Pulmonary artery endothelial cell (primary cell): Measurements from ENCODE around the gene F7. TPM values are rescaled to one million over a fixed set of nuclear protein-coding genes. Genes with fewer than 3 reads are reported as not detected.
"Not testable (repeated sequence)": the region's sequence is repeated elsewhere in the genome, so short reads cannot be mapped to it uniquely, and the experiment has no call there.

Source experiments
- DNase-seq: peaks from one replicate; pipeline ENCODE4 v3.0.0-alpha.2; 2011; ENCODE audit warnings: low read depth, low spot score
- total RNA-seq: library from RNA; depleted of rRNA; stranded (reverse); fragments of >200 nt; gene quantifications from 2 replicates; pipeline ENCODE4 v1.2.3, GENCODE V29; 2014

The F7 gene
- not detected in 2 replicates for total RNA-seq

GRCh38 chr13:113105032-113105920, at the start of gene F7:
TSS of gene F7 (plus strand) at chr13:113105791. CDS start at chr13:113105842, 51 bp downstream.
- DNase-seq = no peak

DNA sequence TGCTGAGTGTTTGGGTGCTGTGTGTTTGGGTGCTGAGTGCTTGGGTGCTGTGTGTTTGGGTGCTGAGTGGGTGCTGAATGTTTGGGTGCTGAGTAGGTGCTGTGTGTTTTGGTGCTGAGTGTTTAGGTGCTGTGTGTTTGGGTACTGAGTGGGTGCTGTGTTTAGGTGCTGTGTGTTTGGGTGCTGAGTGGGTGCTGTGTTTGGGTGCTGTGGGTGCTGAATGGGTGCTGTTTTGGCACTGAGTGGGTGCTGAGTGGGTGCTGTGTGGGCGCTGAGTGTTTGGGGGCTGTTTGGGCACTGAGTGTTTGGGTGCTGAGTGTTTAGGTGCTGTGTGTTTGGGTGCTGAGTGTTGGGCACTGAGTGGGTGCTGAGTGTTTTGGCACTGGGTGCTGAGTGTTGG, 48.5 kb upstream of the F7 start:
- no peak for DNase-seq

GRCh38 chr13:113057559-113057958, 48.0 kb upstream of the F7 start:
- DNase-seq = not testable (repeated sequence)

DNA sequence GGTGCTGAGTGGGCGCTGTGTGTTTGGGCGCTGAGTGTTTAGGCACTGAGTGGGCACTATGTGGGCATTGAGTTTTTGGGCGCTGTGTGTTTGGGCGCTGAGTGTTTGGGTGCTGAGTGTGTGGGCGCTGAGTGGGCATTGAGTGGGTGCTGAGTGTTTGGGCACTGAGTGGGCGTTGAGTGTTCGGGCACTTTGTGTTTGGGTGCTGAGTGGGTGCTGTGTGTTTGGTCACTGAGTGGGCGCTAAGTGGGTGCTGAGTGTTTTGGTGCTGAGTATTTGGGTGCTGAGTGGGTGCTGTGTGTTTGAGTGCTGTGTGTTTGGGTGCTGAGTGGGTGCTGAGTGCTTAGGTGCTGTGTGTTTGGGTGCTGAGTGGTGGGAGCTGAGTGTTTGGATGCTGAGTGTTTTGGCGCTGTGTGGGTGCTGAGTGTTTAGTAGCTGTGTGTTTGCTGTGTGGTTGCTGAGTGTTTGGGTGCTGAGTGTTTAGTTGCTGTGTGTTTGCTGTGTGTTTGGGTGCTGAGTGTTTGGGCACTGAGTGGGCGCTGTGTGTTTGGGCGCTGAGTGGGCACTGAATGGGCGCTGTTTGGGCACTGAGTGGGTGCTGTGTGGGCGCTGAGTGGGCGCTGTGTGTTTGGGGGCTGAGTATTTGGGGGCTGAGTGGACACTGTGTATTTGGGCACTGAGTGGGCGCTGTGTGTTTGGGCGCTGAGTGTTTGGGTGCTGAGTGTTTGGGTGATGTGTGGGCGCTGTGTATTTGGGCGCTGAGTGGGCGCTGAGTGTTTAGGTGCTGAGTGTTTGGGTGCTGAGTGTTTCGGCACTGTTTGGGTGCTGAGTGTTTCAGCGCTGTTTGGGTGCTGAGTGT, 47.2 kb upstream of the F7 start:
- no peak for DNase-seq

DNA sequence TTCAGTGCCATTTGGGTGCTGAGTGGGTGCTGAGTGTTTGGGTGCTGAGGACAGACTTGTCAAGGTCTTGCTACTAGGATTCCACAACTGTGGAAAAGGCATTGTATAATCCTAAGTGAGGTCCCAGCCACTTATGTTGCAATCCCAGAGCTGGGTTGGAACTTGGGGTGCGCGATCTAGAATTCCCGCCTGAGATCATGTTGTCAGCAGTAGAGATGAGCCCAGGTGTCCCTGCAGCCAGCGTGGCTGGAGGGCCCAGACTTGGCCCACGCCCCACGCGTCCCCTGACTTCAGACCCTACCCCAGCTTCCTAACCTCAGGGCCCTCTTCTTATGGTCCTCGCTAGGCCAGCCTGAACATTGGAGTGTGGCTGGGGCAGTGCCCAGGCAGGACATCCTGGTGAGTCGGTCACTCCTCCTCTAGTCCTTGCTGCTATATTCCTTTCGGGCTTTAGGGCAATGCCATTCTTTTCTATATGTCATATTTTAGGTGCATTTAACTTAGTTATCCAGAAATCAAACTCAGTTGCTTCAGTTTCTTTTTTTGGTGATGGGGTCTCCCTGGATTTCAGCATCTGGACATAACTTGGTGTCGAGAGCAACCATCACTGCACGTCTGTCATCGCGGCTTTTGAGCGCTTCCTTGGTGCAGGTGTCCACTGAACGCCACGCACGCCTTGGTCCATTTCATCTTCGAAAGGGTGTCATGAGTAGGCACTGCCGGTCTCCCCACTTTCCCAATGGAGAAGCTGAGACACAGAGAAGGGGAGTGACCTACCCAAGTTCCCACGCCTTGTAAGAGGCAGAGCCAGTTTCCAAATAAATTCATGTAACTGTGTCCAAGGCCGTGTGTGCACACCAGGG, 46.4 kb upstream of the F7 start:
- no peak for DNase-seq

- no peak for DNase-seq
These were observed 45.7 kb upstream of the F7 start for GRCh38 chr13:113059891-113060290.

DNA sequence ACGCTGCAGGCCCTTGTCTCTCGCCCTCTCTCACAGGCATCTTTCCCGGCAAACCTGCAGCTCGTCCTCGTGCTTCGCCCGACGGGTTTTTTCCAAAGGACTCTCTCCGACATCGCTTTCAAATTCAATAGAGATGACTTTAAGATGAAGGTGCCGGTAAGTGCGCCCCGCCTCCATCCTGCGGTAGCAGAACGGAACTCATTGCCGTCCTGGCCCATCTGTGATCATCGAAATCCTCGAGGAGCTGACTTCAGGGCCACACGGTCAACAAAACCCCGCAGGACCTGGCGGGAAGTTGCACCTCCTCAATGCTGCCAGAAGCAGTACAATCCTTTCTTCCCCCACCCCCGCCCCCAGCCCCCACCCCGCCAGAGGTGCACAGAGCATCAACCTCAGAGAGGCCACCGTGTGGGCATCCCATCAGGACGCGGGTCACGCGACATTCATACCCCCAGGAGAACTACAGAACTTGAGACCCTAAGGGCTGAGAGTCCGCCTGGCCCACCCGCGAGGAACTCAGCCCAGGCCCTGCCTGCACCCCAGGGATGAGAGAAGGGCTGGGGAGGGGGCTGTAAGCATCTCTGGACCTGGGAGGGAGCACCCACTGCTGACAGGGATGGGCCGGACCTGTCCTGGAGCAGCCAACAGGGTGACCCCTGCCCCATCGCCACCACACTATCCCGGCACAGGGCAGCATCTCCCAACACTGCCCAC, 44.9 kb upstream of the F7 start:
- DNase-seq = no peak

DNA sequence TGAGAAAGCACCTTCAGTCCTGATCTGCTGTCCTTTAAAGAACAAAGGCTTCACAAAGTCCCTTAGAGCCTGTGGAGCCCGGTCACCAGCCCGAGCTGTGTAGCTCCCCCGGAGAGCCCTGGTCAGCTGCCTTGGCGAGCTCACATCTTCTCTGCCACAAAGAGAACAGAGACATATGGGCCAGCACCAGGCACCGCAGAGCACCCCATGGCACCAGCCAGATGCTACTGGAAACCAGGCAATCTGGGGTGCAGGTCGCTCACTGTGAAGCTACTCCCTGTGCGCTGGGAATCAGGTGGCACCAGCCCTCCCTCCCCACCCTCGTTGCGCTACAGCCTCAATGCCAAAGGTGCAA, 44.3 kb upstream of the F7 start:
- no peak for DNase-seq

DNA sequence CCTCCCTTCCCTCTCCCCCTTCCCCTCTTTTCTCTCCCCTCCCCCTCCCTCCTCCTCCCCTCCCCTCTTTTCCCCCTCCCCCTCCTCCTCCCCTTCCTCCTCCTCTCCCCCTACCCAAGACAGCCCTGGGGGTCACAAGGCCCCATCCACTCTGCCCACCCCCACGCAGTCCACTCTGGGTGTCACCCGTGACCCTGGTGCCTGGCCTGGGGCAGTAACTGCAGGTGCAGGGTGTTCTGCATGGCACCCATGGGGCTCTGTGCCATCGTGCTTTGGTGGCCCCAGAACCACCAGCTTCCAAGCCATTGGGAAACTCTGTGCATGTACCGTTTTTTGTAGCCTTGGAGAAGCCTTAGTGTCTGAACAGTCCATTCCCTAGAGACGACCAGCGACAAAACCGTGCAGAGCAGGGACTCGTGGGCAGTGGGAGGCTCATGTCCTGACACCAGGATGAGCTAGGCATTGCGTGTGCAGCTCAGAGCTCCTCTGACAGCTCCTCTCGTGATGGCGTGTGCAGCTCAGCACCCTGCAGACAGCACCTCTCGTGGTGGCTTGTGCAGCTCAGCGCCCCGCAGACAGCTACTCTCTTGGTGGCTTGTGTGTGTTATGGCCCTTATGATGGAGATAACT, 43.7 kb upstream of the F7 start:
- no peak for DNase-seq

GRCh38 chr13:113062691-113063090, 42.9 kb upstream of the F7 start:
- DNase-seq = no peak

DNA sequence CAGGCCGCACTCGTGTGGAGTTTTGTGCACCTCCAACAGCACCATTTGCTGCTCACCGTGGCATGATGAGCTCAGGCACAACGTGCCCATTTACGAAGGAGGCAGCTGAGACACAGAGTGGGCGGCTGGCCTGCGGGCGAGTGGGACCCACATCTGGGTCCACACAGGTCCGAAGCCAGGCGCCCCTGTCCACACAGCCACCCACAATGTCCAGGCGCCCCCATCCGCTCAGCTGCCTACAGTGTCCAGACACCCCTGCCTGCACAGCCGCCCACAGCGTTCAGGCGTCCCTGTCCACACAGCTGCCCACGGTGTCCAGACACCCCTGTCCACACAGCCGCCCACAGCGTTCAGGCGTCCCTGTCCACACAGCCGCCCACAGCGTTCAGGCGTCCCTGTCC, 42.5 kb upstream of the F7 start:
- no peak for DNase-seq

DNA sequence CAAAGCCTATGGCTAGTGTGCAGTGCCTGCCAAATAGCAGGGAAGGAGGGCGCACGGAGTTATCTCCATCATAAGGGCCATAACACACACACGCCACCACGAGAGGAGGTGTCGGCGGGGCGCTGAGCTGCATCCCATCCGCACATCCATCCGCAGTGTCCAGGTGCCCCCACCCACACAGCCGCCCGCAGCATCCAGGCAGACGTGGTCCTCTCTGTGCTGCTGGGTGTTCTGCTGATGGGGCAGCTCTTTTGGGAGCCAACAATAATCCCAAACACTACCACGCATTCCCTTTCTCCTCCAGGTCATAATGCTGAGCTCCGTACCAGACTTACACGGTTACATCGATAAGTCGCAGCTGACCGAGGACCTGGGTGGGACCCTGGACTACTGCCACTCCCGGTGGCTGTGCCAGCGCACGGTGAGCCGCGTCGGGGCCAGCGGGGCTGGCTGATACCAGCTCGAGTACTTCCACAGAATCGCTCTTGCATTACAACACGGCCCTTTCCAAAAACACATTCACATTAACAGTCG, 41.5 kb upstream of the F7 start:
- no peak for DNase-seq

DNA sequence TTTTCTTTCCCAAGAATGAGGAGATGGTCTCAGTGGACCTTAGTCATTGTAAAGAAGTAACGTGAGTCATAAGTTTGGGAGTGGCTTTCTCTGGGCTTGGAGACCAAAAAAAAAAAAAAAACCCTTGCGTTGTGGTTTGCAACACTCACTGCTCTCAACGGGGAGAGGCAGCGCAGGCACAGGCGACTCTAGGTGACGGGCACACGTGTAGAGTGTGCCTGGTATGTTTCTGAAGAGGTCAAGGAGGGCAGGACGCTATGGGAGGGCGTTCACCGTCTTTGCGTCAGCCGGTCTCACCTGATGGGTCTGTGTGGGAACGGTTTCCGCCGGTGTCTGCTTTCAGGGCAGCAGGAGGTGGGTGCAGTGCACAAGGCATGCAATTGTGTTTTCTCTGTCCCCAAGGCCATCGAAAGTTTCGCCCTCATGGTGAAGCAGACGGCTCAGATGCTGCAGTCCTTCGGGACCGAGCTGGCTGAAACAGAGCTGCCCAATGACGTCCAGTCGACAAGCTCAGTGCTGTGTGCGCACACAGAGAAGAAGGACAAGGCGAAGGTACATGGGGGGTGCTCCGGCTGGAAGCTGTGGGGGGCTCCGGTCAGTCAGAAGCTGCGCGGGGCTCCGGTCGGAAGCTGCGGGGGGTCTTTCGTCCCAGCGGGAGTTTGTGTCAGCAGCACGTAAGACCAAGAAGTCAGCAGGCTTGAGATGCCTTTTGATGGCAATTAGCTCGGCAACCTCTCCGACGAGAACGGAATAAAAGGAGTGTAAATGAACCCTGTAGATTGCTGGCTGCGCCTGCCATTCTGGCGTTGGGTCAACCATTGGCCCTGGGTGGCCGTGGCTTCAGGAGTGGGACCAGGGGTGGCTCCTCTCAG, 40.8 kb upstream of the F7 start:
- no peak for DNase-seq

DNA sequence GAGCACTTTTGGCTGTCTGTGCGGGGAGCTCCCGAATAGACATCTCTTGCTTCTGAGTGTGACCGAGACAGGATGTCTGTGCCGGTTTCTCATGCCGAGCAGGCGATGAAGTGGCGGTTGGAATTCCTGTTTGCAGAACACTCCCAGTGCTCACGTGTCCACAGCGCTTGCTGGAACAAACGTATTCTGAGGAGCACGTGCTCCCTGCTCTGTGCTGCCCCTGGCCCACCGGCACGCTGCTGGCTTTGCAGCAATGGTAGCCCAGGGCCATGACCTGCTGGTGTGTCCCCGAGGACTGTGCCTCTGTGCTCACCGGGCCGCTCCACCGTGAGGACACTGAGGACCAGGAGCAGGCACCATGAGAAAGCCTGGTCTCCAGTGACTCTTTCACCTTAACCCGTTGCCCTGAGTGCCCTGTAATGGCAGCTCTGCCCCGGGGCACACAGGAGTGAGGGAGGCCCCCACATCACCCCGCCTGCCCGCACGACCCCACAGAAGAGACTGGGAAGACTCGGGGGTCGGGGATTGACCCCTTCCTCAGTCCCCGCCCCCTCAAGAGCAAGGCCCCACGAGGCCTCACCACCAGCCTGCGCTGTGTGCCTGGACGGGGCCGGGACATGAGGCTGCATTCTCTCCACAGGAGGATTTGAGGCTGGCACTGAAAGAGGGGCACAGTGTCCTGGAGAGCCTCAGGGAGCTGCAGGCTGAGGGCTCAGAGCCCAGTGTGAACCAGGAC, 40.0 kb upstream of the F7 start:
- no peak for DNase-seq

DNA sequence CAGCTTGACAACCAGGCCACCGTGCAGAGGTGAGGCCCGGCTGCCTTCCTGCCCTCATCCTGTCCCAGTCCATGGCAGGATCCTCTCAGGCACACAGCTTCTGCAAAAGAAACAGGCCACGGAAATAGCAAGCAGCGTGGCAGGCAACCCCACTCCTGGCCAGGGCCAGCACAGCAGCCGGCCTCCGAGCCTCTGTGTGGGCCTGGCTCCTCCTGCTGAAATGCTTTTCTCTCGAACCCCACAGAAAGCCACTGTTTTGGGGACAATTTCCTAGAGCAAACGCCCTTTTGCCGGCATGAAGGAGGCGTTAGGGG, 39.5 kb upstream of the F7 start:
- DNase-seq = no peak

- DNase-seq = no peak
These were observed 38.8 kb upstream of the F7 start for GRCh38 chr13:113066746-113067145.

GRCh38 chr13:113069861-113070805, 35.5 kb upstream of the F7 start:
- DNase-seq = no peak

GRCh38 chr13:113070855-113071254, 34.7 kb upstream of the F7 start:
- DNase-seq = no peak
